ENCODE results near the gene ROCK2. TPM values are rescaled to one million over a fixed set of nuclear protein-coding genes. Genes with fewer than 3 reads are reported as not detected.

ROCK2 gene
- total and polyA plus RNA-seq, 2 of the 13 experiments (the other 11 are each of a cell fraction or from before 2014, with no cell fraction given): 38.1 to 119 TPM

DNA sequence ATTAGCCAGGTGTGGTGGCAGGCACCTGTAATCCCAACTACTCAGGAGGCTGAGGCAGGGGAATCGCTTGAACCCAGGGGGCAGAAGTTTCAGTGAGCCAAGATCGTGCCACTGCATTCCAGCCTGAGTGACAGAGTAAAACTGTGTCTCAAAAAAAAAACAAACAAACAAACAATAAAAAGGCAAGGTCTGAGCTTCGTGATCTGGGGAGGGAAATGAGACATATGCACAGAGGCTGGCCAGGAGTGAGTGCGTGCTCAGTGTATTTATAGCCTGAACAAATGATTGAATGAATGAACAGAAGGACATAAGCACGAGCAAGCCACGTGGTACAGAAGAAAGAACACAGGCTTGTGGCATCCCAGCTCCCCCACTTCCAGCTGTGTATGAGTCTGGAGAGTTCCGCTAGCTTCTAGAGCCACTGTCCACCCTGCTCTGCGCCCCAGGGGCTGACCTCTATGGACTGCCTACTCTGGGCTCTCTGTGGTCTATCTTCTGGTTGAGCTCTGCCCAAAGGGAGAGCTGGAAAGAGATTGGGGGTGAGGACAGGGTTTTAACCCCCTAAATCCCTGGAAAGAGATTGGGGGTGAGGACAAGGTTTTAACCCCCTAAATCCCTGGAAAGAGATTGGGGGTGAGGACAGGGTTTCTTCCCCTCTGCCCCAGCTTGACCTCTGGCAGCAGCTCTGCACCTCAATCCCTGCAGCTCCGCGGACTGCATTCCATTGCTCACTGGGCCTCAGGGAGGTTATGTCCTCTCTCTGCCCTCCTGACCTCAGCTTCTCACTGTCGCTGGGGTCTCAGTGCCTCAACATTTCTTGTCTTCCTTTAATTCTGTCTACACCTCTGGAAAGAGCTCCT is 11.0 kb upstream of the ROCK2 start (continued):
- TF ChIP-seq ZNF678 (CRISPR knock-in tag; IDR thresholded peaks at IDR 0.05) (no peak), SMAD3 (CRISPR knock-in tag; IDR thresholded peaks at IDR 0.05) (no peak), ATAD3A (CRISPR knock-in tag; IDR thresholded peaks at IDR 0.05) (no peak), FOSL1 (CRISPR knock-in tag; IDR thresholded peaks at IDR 0.05; ENCODE audit: borderline replicate concordance) (no peak), HNRNPK (IDR thresholded peaks at IDR 0.05; ENCODE audit: low read depth, low read length, poor library complexity, severe bottlenecking) (no peak), ZNF136 (CRISPR knock-in tag; IDR thresholded peaks at IDR 0.05; ENCODE audit: low read depth) (no peak), ZNF430 (CRISPR knock-in tag; IDR thresholded peaks at IDR 0.05) (peak; percentile 52; the same call in 1 of the 2 replicates), ZNF33B (CRISPR knock-in tag; IDR thresholded peaks at IDR 0.05) (no peak), ETV5 (CRISPR knock-in tag; IDR thresholded peaks at IDR 0.05; ENCODE audit: borderline replicate concordance) (peak; percentile 23; the same call in 1 of the 2 replicates), PHB2 (IDR thresholded peaks at IDR 0.05; ENCODE audit: partially characterized antibody) (no peak), KDM3A (CRISPR knock-in tag; IDR thresholded peaks at IDR 0.05; ENCODE audit: low read depth) (no peak), ZNF451 (CRISPR knock-in tag; IDR thresholded peaks at IDR 0.05) (no peak), HMG20B (CRISPR knock-in tag; conservative IDR thresholded peaks at IDR 0.05) (no peak), SP1 (IDR thresholded peaks at IDR 0.05) (no peak), SP1 (CRISPR knock-in tag; IDR thresholded peaks at IDR 0.05) (no peak), PHF21A (CRISPR knock-in tag; IDR thresholded peaks at IDR 0.05) (no peak), ZNF501 (CRISPR knock-in tag; IDR thresholded peaks at IDR 0.05) (peak; percentile 44; the same call in 1 of the 2 replicates), CREM (IDR thresholded peaks at IDR 0.05) (peak; percentile 45; the same call in 1 of the 2 replicates), CREM (CRISPR knock-in tag; IDR thresholded peaks at IDR 0.05) (no peak), RELA (CRISPR knock-in tag; IDR thresholded peaks at IDR 0.05) (no peak), ZBTB7A (CRISPR knock-in tag; IDR thresholded peaks at IDR 0.05) (peak; percentile 72; the same call in 1 of the 2 replicates), SIX4 (CRISPR knock-in tag; IDR thresholded peaks at IDR 0.05) (peak; percentile 32; the same call in 1 of the 2 replicates), ZNF670 (CRISPR knock-in tag; IDR thresholded peaks at IDR 0.05; ENCODE audit: borderline replicate concordance) (no peak), ZNF484 (CRISPR knock-in tag; IDR thresholded peaks at IDR 0.05; ENCODE audit: borderline replicate concordance, low read depth) (no peak)
- TF ChIP-seq, protein P1, sequence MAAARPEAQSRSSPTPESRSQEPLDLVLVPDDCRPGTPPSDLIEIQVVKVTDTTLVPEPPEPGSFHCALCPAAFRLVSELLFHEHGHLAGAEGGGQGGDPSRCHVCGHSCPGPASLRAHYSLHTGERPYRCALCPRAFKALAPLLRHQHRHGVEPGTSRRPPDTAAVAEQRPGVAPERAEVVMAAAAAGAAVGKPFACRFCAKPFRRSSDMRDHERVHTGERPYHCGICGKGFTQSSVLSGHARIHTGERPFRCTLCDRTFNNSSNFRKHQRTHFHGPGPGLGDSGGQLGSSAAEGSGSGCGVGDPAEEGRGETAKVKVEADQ (CRISPR knock-in tag; IDR thresholded peaks at IDR 0.05; ENCODE audit: borderline replicate concordance): no peak
- TF ChIP-seq, protein P2, sequence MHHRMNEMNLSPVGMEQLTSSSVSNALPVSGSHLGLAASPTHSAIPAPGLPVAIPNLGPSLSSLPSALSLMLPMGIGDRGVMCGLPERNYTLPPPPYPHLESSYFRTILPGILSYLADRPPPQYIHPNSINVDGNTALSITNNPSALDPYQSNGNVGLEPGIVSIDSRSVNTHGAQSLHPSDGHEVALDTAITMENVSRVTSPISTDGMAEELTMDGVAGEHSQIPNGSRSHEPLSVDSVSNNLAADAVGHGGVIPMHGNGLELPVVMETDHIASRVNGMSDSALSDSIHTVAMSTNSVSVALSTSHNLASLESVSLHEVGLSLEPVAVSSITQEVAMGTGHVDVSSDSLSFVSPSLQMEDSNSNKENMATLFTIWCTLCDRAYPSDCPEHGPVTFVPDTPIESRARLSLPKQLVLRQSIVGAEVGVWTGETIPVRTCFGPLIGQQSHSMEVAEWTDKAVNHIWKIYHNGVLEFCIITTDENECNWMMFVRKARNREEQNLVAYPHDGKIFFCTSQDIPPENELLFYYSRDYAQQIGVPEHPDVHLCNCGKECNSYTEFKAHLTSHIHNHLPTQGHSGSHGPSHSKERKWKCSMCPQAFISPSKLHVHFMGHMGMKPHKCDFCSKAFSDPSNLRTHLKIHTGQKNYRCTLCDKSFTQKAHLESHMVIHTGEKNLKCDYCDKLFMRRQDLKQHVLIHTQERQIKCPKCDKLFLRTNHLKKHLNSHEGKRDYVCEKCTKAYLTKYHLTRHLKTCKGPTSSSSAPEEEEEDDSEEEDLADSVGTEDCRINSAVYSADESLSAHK (CRISPR knock-in tag; IDR thresholded peaks at IDR 0.05; ENCODE audit: borderline replicate concordance): no peak
- TF ChIP-seq, protein P3, sequence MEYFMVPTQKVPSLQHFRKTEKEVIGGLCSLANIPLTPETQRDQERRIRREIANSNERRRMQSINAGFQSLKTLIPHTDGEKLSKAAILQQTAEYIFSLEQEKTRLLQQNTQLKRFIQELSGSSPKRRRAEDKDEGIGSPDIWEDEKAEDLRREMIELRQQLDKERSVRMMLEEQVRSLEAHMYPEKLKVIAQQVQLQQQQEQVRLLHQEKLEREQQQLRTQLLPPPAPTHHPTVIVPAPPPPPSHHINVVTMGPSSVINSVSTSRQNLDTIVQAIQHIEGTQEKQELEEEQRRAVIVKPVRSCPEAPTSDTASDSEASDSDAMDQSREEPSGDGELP (IDR thresholded peaks at IDR 0.05; ENCODE audit: borderline replicate concordance, low read depth): no peak
- TF ChIP-seq, protein P4, sequence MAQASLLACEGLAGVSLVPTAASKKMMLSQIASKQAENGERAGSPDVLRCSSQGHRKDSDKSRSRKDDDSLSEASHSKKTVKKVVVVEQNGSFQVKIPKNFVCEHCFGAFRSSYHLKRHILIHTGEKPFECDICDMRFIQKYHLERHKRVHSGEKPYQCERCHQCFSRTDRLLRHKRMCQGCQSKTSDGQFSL (CRISPR knock-in tag; IDR thresholded peaks at IDR 0.05): peak; percentile 16; the same call in 1 of the 2 replicates

All from HepG2 (cell line).